MM.1S (cell line): ENCODE results near the gene TRIM8.

Experiments
- DNase-seq: peaks from one replicate; pipeline ENCODE4 v3.0.0-alpha.2; 2015
- H2AFZ ChIP-seq: fragments of 300-600 bp; sonication (generic); 2 replicates; pipeline ENCODE4 v1.6.0; 2016; ENCODE audit warnings: antibody characterized with exemption, low read length
- H3F3A ChIP-seq: fragments of 300-600 bp; sonication (generic); 2 replicates; pipeline ENCODE4 v1.6.1; 2016; ENCODE audit warnings: mild to moderate bottlenecking, antibody characterized with exemption, low read length, moderate library complexity, mixed read lengths; ENCODE audit not compliant: insufficient read depth
- H3K27ac ChIP-seq: fragments of 300-600 bp; sonication (generic); 2 replicates; pipeline ENCODE4 v1.5.1; 2016; ENCODE audit warnings: mild to moderate bottlenecking, low read length
- H3K27me3 ChIP-seq: fragments of 300-600 bp; sonication (generic); replicated peaks from 2 replicates; pipeline ENCODE4 v1.6.0; 2016; ENCODE audit warnings: low read length; ENCODE audit not compliant: insufficient read depth
- H3K36me3 ChIP-seq: fragments of 300-600 bp; sonication (generic); replicated peaks from 2 replicates; pipeline ENCODE4 v1.6.1; 2016; ENCODE audit warnings: mild to moderate bottlenecking, low read length, mixed read lengths; ENCODE audit not compliant: insufficient read depth
- H3K4me1 ChIP-seq: fragments of 300-600 bp; sonication (generic); 2 replicates; pipeline ENCODE4 v1.6.1; 2016; ENCODE audit warnings: low read length, mixed read lengths
- H3K4me2 ChIP-seq: fragments of 300-600 bp; sonication (generic); 2 replicates; pipeline ENCODE4 v1.6.0; 2016; ENCODE audit warnings: low read depth, low read length
- H3K4me3 ChIP-seq: fragments of 300-600 bp; sonication (generic); 2 replicates; pipeline ENCODE4 v1.5.1; 2016; ENCODE audit warnings: low read length, mixed read lengths
- H3K79me2 ChIP-seq: fragments of 300-600 bp; sonication (generic); 2 replicates; pipeline ENCODE4 v1.6.1; 2016; ENCODE audit warnings: mixed run types, low read length, mixed read lengths
- H3K9ac ChIP-seq: fragments of 300-600 bp; sonication (generic); 2 replicates; pipeline ENCODE4 v1.6.1; 2016; ENCODE audit warnings: low read length, mixed read lengths
- H3K9me2 ChIP-seq: fragments of 300-600 bp; sonication (generic); replicated peaks from 2 replicates; pipeline ENCODE4 v1.6.1; 2016; ENCODE audit warnings: mild to moderate bottlenecking, low read length, mixed read lengths; ENCODE audit not compliant: insufficient read depth
- H3K9me3 ChIP-seq: fragments of 300-600 bp; sonication (generic); replicated peaks from 2 replicates; pipeline ENCODE4 v1.6.1; 2016; ENCODE audit warnings: mild to moderate bottlenecking, low read length, mixed read lengths; ENCODE audit not compliant: insufficient read depth
- H4K20me1 ChIP-seq: fragments of 300-600 bp; sonication (generic); 2 replicates; pipeline ENCODE4 v1.6.1; 2016; ENCODE audit warnings: mild to moderate bottlenecking, low read length, moderate library complexity, mixed read lengths; ENCODE audit not compliant: insufficient read depth
- EZH2 ChIP-seq: fragments of 300-600 bp; sonication (generic); optimal IDR thresholded peaks from 2 replicates; pipeline ENCODE3; 2017; ENCODE audit warnings: low read depth, mild to moderate bottlenecking, antibody characterized with exemption, low read length, mixed read lengths
- EZH2phosphoT487 ChIP-seq: fragments of 300-600 bp; sonication (generic); IDR thresholded peaks from 2 replicates; pipeline ENCODE4 v1.6.1; 2018; ENCODE audit warnings: antibody characterized with exemption, low read length
- TF ChIP-seq, protein P1 (sequence below): fragments of 300-600 bp; sonication (generic); IDR thresholded peaks from 2 replicates; pipeline ENCODE4 v1.5.1; 2016; ENCODE audit warnings: antibody characterized with exemption, low read length, mixed read lengths

TRIM8 gene

GRCh38 chr10:102668326-102669107, 24.2 kb downstream of the TRIM8 start:
- H3K9me3 ChIP-seq, result no peaks in the 10 kb centered on the region
- no peaks in the 10 kb centered on the region for H3K27me3 ChIP-seq
- no peak overlapping the region for H3K4me3 ChIP-seq
- H3K4me1 ChIP-seq, result no peaks in the 10 kb centered on the region
- H3K27ac ChIP-seq, result no peak overlapping the region
- no peak overlapping the region for H3K4me2 ChIP-seq
- no peaks in the 10 kb centered on the region for H3F3A ChIP-seq
- no peak overlapping the region for H2AFZ ChIP-seq
- TF ChIP-seq, protein P1, sequence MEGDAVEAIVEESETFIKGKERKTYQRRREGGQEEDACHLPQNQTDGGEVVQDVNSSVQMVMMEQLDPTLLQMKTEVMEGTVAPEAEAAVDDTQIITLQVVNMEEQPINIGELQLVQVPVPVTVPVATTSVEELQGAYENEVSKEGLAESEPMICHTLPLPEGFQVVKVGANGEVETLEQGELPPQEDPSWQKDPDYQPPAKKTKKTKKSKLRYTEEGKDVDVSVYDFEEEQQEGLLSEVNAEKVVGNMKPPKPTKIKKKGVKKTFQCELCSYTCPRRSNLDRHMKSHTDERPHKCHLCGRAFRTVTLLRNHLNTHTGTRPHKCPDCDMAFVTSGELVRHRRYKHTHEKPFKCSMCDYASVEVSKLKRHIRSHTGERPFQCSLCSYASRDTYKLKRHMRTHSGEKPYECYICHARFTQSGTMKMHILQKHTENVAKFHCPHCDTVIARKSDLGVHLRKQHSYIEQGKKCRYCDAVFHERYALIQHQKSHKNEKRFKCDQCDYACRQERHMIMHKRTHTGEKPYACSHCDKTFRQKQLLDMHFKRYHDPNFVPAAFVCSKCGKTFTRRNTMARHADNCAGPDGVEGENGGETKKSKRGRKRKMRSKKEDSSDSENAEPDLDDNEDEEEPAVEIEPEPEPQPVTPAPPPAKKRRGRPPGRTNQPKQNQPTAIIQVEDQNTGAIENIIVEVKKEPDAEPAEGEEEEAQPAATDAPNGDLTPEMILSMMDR, result no peak
- TF ChIP-seq EZH2phosphoT487 (no peak), EZH2 (no peak)
- no peaks in the 10 kb centered on the region for H3K79me2 ChIP-seq
- H3K36me3 ChIP-seq, result no peaks in the 10 kb centered on the region
- DNase-seq, result no peak
- H3K9ac ChIP-seq, result no peak overlapping the region
- H3K9me2 ChIP-seq, result no peaks in the 10 kb centered on the region
- H4K20me1 ChIP-seq, result no peaks in the 10 kb centered on the region

DNA sequence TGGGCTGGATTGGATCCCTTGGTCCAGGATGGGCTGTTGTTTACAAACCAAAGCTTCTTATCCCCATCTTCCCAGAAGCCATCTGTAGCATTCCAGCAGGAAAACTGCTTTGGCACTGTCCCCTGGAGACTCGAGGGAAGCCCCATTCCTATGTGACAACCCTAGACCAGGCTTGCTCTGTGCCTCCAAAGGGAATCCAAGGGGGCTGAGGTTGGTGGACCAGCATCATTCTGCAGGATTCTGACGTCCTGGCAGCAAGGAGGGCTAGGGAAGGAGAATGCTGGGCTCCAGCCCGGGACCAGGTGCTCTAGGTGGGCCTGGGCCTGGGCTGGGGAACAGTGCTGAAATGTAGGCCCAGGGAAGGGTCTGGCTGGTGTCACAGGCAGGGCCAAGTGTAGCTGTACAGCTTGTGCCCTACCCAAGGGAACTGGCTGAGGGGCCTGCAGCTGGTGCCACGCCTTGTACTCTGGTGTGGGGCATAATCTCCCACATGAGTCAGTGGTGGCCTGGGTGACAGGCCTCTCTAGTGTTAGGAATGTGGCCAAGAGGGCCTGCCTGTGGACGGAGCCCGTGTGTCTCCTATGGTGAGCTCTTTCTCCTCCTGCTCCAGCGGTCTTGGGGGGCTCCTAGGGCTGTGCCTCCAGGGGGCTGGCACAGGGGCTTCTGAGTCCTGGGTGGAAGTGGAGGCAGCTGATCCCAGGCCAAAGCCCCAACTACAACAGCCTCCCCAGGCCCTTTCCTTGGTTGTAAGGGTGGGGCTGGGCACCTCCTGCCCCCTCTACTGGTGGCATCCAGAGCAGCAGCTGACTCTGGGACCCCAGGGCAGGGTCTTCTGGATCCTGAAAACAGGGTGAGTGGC, 25.2 kb downstream of the TRIM8 start:
- Histone ChIP-seq H3K4me2 (no peak overlapping the region), H3K9ac (no peak overlapping the region), H3K9me3 (no peaks in the 10 kb centered on the region), H3F3A (no peaks in the 10 kb centered on the region), H3K79me2 (no peaks in the 10 kb centered on the region), H4K20me1 (no peaks in the 10 kb centered on the region), H2AFZ (no peak overlapping the region), H3K36me3 (no peaks in the 10 kb centered on the region), H3K4me1 (no peaks in the 10 kb centered on the region), H3K27me3 (no peaks in the 10 kb centered on the region), H3K9me2 (no peaks in the 10 kb centered on the region), H3K27ac (no peak overlapping the region), H3K4me3 (no peak overlapping the region)
- TF ChIP-seq EZH2 (no peak), EZH2phosphoT487 (no peak)
- TF ChIP-seq, protein P1, result peak; percentile 65
- peak; percentile 5 for DNase-seq

DNA sequence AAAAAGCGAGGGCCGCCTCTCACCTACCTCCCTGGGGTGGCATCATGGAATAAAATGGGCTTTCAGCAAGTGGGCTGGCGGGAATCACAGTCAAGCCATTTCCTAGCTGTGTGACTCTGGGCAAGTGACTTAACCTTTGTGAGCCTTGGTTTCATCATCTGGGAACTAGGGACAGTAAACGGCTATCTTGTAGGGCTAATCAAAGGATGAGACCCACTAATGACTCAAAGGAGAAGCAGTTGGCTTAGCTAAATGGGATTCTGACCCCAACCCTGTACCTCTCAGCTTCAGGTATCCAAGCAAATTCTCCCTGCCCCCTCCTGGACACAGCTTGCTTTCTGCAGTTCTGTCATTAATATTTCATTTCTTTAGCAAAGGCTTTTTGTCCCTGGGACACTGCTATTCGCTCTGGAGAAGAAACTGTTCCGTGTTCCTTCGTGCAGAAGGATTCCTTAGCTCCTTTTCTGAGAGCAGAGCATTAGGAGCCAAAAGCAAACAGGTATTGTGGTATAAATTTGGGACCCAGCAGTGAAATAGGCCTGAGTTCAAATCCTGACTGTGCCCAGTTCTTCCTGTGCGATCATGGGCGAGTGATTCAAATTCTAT, 25.9 kb downstream of the TRIM8 start:
- Histone ChIP-seq H3F3A (no peaks in the 10 kb centered on the region), H3K27ac (no peak overlapping the region), H3K9me2 (no peaks in the 10 kb centered on the region), H3K9ac (no peak overlapping the region), H3K27me3 (no peaks in the 10 kb centered on the region), H3K79me2 (no peaks in the 10 kb centered on the region), H3K9me3 (no peaks in the 10 kb centered on the region), H3K36me3 (no peaks in the 10 kb centered on the region), H3K4me1 (no peaks in the 10 kb centered on the region), H2AFZ (no peak overlapping the region), H3K4me3 (no peak overlapping the region), H3K4me2 (no peak overlapping the region), H4K20me1 (no peaks in the 10 kb centered on the region)
- DNase-seq, result no peak
- no peak for TF ChIP-seq EZH2phosphoT487
- TF ChIP-seq, protein P1, result no peak
- no peak for TF ChIP-seq EZH2
